Epithelial cell of esophagus (primary cell): ENCODE results near the gene NANP.
"Not testable (repeated sequence)": the region's sequence is repeated elsewhere in the genome, so short reads cannot be mapped to it uniquely, and the experiment has no call there.

Experiments used
- DNase-seq: peaks from one replicate; pipeline ENCODE4 v3.0.0; 2010; ENCODE audit warnings: low read depth
- H3K4me3 ChIP-seq: 2 replicates; pipeline ENCODE4 v1.5.1; 2011; ENCODE audit warnings: mild to moderate bottlenecking, low read length, control low read depth
- CTCF ChIP-seq: IDR thresholded peaks from 2 replicates; pipeline ENCODE4 v1.5.1; 2011; ENCODE audit warnings: low read depth, mild to moderate bottlenecking, low read length, control low read depth, inconsistent platforms; ENCODE audit not compliant: insufficient read depth; ENCODE audit errors: missing control alignments

NANP gene

GRCh38 chr20:25588491-25588890 is 35.3 kb downstream of the NANP start:
- H3K4me3 ChIP-seq: no peak overlapping the region
- TF ChIP-seq CTCF: no peak
- no peak for DNase-seq

- no peak for TF ChIP-seq CTCF
- DNase-seq: no peak
- H3K4me3 ChIP-seq: no peak overlapping the region
Measured at GRCh38 chr20:25587536-25587935, 36.3 kb downstream of the NANP start.

- peak; percentile 9 for DNase-seq
- H3K4me3 ChIP-seq: no peak overlapping the region
- no peak for TF ChIP-seq CTCF
Measured at GRCh38 chr20:25586877-25587276, 36.9 kb downstream of the NANP start.

GRCh38 chr20:25584905-25585704 is 38.7 kb downstream of the NANP start, which contains the start of gene NINL:
TSS of gene NINL (minus strand) at chr20:25585531. CDS start at chr20:25526587, 58,944 bp downstream.
- peak within 1 kb of the TSS; percentile 45 for H3K4me3 ChIP-seq
- DNase-seq: peak; percentile 62
- TF ChIP-seq CTCF: no peak

- DNase-seq, H3K4me3 ChIP-seq: not testable (repeated sequence)
Measured at GRCh38 chr20:25583607-25584006, 40.2 kb downstream of the NANP start.

GRCh38 chr20:25580711-25581110 is 43.1 kb downstream of the NANP start:
- H3K4me3 ChIP-seq: no peak overlapping the region
- DNase-seq: peak; percentile 20
- TF ChIP-seq CTCF: no peak

- no peak for TF ChIP-seq CTCF
- no peak for DNase-seq
- H3K4me3 ChIP-seq: no peak overlapping the region
Measured at GRCh38 chr20:25579081-25579770, 44.6 kb downstream of the NANP start.
